ENCODE measurements around the gene MEPCE. TPM values are rescaled to one million over a fixed set of nuclear protein-coding genes. Genes with fewer than 3 reads are reported as not detected.
A peak's percentile ranks its signal among the peaks of the same experiment; 100 is the strongest.

The MEPCE gene
- total and polyA plus RNA-seq, 9 donors: 29.4 to 60.6 (median 44.7) TPM

GRCh38 chr7:100433592-100434296 lies 4.1 kb downstream of the MEPCE start:
- no peak for TF ChIP-seq EP300 (IDR thresholded peaks at IDR 0.05)
- no peak for TF ChIP-seq POLR2A (IDR thresholded peaks at IDR 0.05)
- TF ChIP-seq CTCF (IDR thresholded peaks at IDR 0.05): no peak
- Histone ChIP-seq H3K27ac (no peak overlapping the region), H3K36me3 (no peaks in the 10 kb centered on the region), H3K9me3 (no peaks in the 10 kb centered on the region), H3K4me1 (ENCODE audit: insufficient read depth) (peaks cover 23% of the 10 kb centered on the region), H3K4me3 (no peak overlapping the region), H3K27me3 (no peaks in the 10 kb centered on the region)
- intact Hi-C loops (cut with DNase I): no loop called here
- no peak for DNase-seq
- WGBS, 3 donors: 67 to 75% (median 75%) methylated on average over 10 of the region's 10 CpGs

- intact Hi-C loops (cut with DNase I): no loop called here
- no peak overlapping the region for H3K27ac ChIP-seq
- no peak for TF ChIP-seq CTCF (IDR thresholded peaks at IDR 0.05)
- DNase-seq: peak in 1 of 5 donors; percentile 16
- no peaks in the 10 kb centered on the region for H3K36me3 ChIP-seq
- WGBS, 3 donors: 79 to 84% (median 80%) methylated on average over 22 of the region's 22 CpGs
- no peaks in the 10 kb centered on the region for H3K27me3 ChIP-seq
- H3K4me1 ChIP-seq (ENCODE audit: insufficient read depth): peaks cover 23% of the 10 kb centered on the region
- H3K9me3 ChIP-seq: no peaks in the 10 kb centered on the region
- no peak overlapping the region for H3K4me3 ChIP-seq
Observed at GRCh38 chr7:100434297-100435144, 4.9 kb downstream of the MEPCE start.

DNA sequence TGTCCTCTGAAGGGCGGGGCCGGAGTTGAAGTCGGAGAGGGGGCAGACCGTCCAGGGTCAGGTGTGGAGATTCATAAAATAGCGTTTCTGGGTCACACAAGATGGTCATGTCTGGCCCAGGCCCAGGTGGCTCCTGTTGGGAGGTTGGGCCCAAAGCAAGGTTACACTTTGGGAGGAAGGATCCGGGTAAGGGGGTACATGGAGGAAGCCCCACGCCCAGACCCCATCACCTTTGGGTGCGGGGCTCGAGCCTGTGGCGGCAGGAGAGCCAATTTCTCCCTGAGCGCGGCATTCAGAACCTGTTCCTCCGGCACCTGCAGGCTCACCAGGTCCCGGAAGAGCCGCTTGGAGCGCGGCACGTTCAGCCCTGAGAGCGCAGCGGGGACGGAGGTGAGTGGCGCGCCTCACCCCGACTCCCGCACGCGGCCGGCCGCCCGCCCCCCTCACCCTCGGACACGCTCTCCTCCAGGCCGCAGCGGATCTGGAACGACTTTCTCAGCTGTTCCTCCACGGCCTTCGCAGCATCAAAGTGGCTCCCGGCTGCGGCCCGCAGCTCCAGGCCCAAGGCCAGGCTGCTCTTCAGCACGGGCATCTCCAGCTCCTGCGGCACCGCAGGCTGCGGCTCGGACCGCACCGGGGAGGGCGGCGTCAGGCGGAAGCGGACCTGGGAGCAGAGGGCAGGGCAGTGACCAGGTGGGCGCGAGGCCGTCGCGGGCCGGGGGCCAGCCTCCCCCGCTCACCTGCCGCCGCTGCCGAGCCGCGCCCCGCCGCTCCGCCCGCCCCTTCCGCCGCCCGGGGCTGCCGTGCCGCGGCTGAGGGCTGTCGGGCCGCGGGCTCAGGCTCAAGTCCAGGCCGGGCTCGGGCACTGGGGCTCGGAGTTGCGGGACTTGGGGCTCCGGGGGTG lies 6.0 kb downstream of the MEPCE start:
- Histone ChIP-seq H3K4me1 (ENCODE audit: insufficient read depth) (peaks cover 23% of the 10 kb centered on the region), H3K4me3 (peak overlapping the region; percentile 74), H3K27ac (peak overlapping the region; percentile 88 to 89), H3K27me3 (no peaks in the 10 kb centered on the region), H3K36me3 (no peaks in the 10 kb centered on the region), H3K9me3 (no peaks in the 10 kb centered on the region)
- TF ChIP-seq POLR2A (IDR thresholded peaks at IDR 0.05): no peak
- no peak for TF ChIP-seq CTCF (IDR thresholded peaks at IDR 0.05)
- peak; percentile 35 to 69 (median 59) for DNase-seq
- intact Hi-C loops (cut with DNase I): no loop called here
- WGBS, 3 donors: 2 to 3% (median 2%) methylated on average over 59 to 81 of the region's 81 CpGs
